K562 (cell line): ENCODE measurements around the gene TRIM31. TPM values are rescaled to one million over a fixed set of nuclear protein-coding genes. Genes with fewer than 3 reads are reported as not detected.

Experiments
- BDP1 ChIP-seq: IDR thresholded peaks from 3 replicates; pipeline ENCODE4 v1.6.1; 2011; ENCODE audit not compliant: insufficient read length, insufficient read depth
- BRD4 ChIP-seq: fragments of 200-600 bp; sonication (generic); IDR thresholded peaks from 2 replicates; pipeline ENCODE4 v1.6.1; 2017; ENCODE audit warnings: inconsistent platforms
- CREBBP ChIP-seq: IDR thresholded peaks from one replicate; pipeline ENCODE4 v1.6.1; 2012; ENCODE audit warnings: low read depth, mild to moderate bottlenecking, control low read depth, inconsistent platforms, low read length
- ETV6 ChIP-seq, 3 experiments: fragments of 150-350 bp in 1 of 3; sonication (generic) in 1 of 3; formaldehyde crosslinking in 1 of 3; IDR thresholded peaks; 2 replicates each; pipeline versions ENCODE4 v1.6.1 to v1.8.0; 2014 to 2022; ENCODE audit warnings: borderline replicate concordance in 2 of 3, low read depth in 2 of 3, antibody characterized with exemption in 1 of 3, low read length in 1 of 3, mild to moderate bottlenecking in 1 of 3, missing genetic modification reagents in 1 of 3
- GTF2A2 ChIP-seq: IDR thresholded peaks from 2 replicates; pipeline ENCODE4 v1.6.1; 2016; ENCODE audit warnings: mild to moderate bottlenecking, missing genetic modification characterization, missing compliant biosample characterization
- JUNB ChIP-seq: fragments of 450-650 bp; formaldehyde crosslinking; conservative IDR thresholded peaks from 2 replicates; pipeline ENCODE4 v1.4.0; 2020; ENCODE audit warnings: mild to moderate bottlenecking
- NFYB ChIP-seq: IDR thresholded peaks from 2 replicates; pipeline ENCODE4 v1.6.1; 2011; ENCODE audit warnings: mild to moderate bottlenecking, moderate library complexity; ENCODE audit not compliant: insufficient read length; ENCODE audit errors: extremely low read depth
- NR2C2 ChIP-seq, 2 experiments: fragments of 200-800 bp in 1 of 2; sonication (Bioruptor generic) in 1 of 2; sonication (generic) in 1 of 2; formaldehyde crosslinking in 1 of 2; IDR thresholded peaks; 2 replicates each; pipeline versions ENCODE4 v1.6.1 to v1.8.0; 2016 to 2022; ENCODE audit warnings: mild to moderate bottlenecking in 1 of 2, missing compliant biosample characterization in 1 of 2, missing genetic modification characterization in 1 of 2, missing genetic modification reagents in 1 of 2
- PHF20 ChIP-seq: fragments of 450-650 bp; IDR thresholded peaks from 2 replicates; pipeline ENCODE4 v1.6.1; 2018; ENCODE audit not compliant: partially characterized antibody
- PHF8 ChIP-seq: fragments of 200-600 bp; sonication (generic); IDR thresholded peaks from 2 replicates; pipeline ENCODE4 v1.6.1; 2012; ENCODE audit warnings: mixed run types, mild to moderate bottlenecking, inconsistent platforms, low read length, moderate library complexity, borderline replicate concordance
- POU5F1 ChIP-seq: fragments of 150-350 bp; IDR thresholded peaks from 2 replicates; pipeline ENCODE4 v1.6.1; 2014; ENCODE audit warnings: borderline replicate concordance, low read length, low read depth, mild to moderate bottlenecking; ENCODE audit not compliant: partially characterized antibody
- RCOR1 ChIP-seq, 2 experiments: IDR thresholded peaks; 2 replicates each; pipeline ENCODE4 v1.6.1; 2012; ENCODE audit warnings: low read depth in 2 of 2, low read length in 2 of 2, borderline replicate concordance in 1 of 2, improper control_type of control experiment in 1 of 2
- STAT5B ChIP-seq: fragments of 250-450 bp; sonication (Bioruptor Pico); IDR thresholded peaks from 2 replicates; pipeline ENCODE4 v1.8.0; 2021; ENCODE audit warnings: mild to moderate bottlenecking, inconsistent platforms
- XRCC5 ChIP-seq: fragments of 200-400 bp; formaldehyde crosslinking; IDR thresholded peaks from 2 replicates; pipeline ENCODE4 v1.6.1; 2017; ENCODE audit warnings: low read depth, mild to moderate bottlenecking, low read length
- ZBTB8A ChIP-seq: fragments of 450-650 bp; IDR thresholded peaks from 2 replicates; pipeline ENCODE4 v1.6.1; 2018; ENCODE audit warnings: mild to moderate bottlenecking, moderate library complexity; ENCODE audit not compliant: partially characterized antibody
- polyA plus RNA-seq, 8 experiments: library from polyadenylated mRNA; depleted of rRNA in 4 of 8; stranded (reverse) in 5 of 8; unstranded in 3 of 8; fragments of >200 nt; fragmentation: Nextera tagmentation in 2 of 8; fragmentation: Illumina TruSeq in 1 of 8; extraction: Ambion mirVana in 2 of 8; extraction: Trizol in 1 of 8; gene quantifications; 2 replicates each; pipeline versions ENCODE4 v1.2.1 to v1.2.3, GENCODE V29; 2011 to 2014; ENCODE audit warnings: inconsistent platforms in 1 of 8, missing spikeins in 1 of 8
- total RNA-seq, 7 experiments: library from RNA; depleted of rRNA in 6 of 7; stranded (reverse); fragments of >200 nt in 6 of 7; fragmentation: Illumina TruSeq in 2 of 7; extraction: Trizol in 2 of 7; gene quantifications; 2 replicates each; pipeline versions ENCODE4 v1.2.1 to v1.2.3, GENCODE V29; 2011 to 2021; ENCODE audit warnings: low replicate concordance in 1 of 7
- TF ChIP-seq, protein P1 (sequence below): sonication (generic); formaldehyde crosslinking; IDR thresholded peaks from 2 replicates; pipeline ENCODE4 v1.8.1; 2023; ENCODE audit warnings: mild to moderate bottlenecking, missing genetic modification reagents
- TF ChIP-seq, protein P2 (sequence below), 2 experiments: fragments of 450-650 bp; conservative IDR thresholded peaks; 2 replicates each; pipeline ENCODE4 v1.6.1; 2017; ENCODE audit warnings: mild to moderate bottlenecking in 2 of 2, moderate library complexity in 2 of 2
- TF ChIP-seq, protein P3 (sequence below): fragments of 250-450 bp; sonication (Bioruptor Pico); IDR thresholded peaks from 2 replicates; pipeline ENCODE4 v1.5.0; 2021
- TF ChIP-seq, protein P4 (sequence below), 2 experiments: IDR thresholded peaks; 2 replicates each; pipeline ENCODE4 v1.6.1; 2011; ENCODE audit warnings: borderline replicate concordance in 1 of 2, control low read depth in 1 of 2, low read depth in 1 of 2, low read length in 1 of 2, mild to moderate bottlenecking in 1 of 2, mixed read lengths in 1 of 2, moderate library complexity in 1 of 2; ENCODE audit not compliant: insufficient read depth in 1 of 2, insufficient read length in 1 of 2, poor library complexity in 1 of 2, severe bottlenecking in 1 of 2; ENCODE audit errors: extremely low read depth in 1 of 2
- TF ChIP-seq, protein P5 (sequence below): fragments of 450-650 bp; formaldehyde crosslinking; IDR thresholded peaks from 2 replicates; pipeline ENCODE4 v1.4.0; 2022; ENCODE audit warnings: missing genetic modification characterization

TRIM31 gene
- total and polyA plus RNA-seq, 9 of the 15 experiments (the other 6 are each of a cell fraction or from before 2014, with no cell fraction given) = not detected

DNA sequence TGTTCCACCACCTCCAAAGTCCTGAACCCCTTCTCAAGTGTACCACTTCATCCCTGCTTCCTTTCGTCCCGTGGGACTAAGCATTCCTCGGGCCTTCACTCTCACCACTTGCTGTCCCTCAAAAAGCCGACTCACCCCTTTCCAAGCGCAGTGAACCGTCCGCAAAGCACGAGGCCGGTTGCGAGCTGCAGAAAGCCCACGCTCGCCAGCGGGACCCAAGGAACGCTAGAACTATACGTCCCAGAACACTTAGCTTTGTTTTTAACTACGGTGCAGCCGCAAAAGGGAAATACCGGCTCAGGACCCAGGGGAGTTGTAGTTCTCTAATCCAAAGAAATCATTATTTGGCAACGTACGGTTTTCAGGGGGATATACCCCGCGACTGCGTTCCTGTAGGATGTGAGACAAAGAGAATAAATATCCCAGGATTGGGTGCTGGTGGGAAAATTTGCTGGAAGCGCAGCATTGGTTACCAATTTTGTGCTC lies 52.2 kb downstream of the TRIM31 start (continued):
- TF ChIP-seq JUNB (no peak), NR2C2 (CRISPR knock-in tag; IDR thresholded peaks at IDR 0.05) (no peak), NR2C2 (tag; IDR thresholded peaks at IDR 0.05) (no peak), PHF8 (peak; percentile 91; the same call in 1 of the 2 replicates), XRCC5 (peak; percentile 5; the same call in 1 of the 2 replicates), ETV6 (IDR thresholded peaks at IDR 0.05; ENCODE audit: borderline replicate concordance in 1 of 2, low read depth in 2 of 2, low read length in 1 of 2) (no peak), ETV6 (CRISPR knock-in tag; IDR thresholded peaks at IDR 0.05; ENCODE audit: borderline replicate concordance) (no peak), PHF20 (no peak), STAT5B (CRISPR knock-in tag) (no peak), ZBTB8A (no peak), POU5F1 (no peak), RCOR1 (IDR thresholded peaks at IDR 0.05; ENCODE audit: borderline replicate concordance in 1 of 2, low read depth in 2 of 2, low read length in 2 of 2) (no peak), GTF2A2 (0 out of 2 replicates have a peak, but pooled peaks have one; percentile 47), BDP1 (no peak), BRD4 (no peak), NFYB (no peak), CREBBP (no peak)
- TF ChIP-seq, protein P1, sequence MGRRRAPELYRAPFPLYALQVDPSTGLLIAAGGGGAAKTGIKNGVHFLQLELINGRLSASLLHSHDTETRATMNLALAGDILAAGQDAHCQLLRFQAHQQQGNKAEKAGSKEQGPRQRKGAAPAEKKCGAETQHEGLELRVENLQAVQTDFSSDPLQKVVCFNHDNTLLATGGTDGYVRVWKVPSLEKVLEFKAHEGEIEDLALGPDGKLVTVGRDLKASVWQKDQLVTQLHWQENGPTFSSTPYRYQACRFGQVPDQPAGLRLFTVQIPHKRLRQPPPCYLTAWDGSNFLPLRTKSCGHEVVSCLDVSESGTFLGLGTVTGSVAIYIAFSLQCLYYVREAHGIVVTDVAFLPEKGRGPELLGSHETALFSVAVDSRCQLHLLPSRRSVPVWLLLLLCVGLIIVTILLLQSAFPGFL (CRISPR knock-in tag) = 0 out of 2 replicates have a peak, but pooled peaks have one; percentile 20
- TF ChIP-seq, protein P2, sequence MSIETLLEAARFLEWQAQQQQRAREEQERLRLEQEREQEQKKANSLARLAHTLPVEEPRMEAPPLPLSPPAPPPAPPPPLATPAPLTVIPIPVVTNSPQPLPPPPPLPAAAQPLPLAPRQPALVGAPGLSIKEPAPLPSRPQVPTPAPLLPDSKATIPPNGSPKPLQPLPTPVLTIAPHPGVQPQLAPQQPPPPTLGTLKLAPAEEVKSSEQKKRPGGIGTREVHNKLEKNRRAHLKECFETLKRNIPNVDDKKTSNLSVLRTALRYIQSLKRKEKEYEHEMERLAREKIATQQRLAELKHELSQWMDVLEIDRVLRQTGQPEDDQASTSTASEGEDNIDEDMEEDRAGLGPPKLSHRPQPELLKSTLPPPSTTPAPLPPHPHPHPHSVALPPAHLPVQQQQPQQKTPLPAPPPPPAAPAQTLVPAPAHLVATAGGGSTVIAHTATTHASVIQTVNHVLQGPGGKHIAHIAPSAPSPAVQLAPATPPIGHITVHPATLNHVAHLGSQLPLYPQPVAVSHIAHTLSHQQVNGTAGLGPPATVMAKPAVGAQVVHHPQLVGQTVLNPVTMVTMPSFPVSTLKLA (conservative IDR thresholded peaks at IDR 0.05) = no peak
- TF ChIP-seq, protein P3, sequence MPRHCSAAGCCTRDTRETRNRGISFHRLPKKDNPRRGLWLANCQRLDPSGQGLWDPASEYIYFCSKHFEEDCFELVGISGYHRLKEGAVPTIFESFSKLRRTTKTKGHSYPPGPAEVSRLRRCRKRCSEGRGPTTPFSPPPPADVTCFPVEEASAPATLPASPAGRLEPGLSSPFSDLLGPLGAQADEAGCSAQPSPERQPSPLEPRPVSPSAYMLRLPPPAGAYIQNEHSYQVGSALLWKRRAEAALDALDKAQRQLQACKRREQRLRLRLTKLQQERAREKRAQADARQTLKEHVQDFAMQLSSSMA = no peak
- TF ChIP-seq, protein P4, sequence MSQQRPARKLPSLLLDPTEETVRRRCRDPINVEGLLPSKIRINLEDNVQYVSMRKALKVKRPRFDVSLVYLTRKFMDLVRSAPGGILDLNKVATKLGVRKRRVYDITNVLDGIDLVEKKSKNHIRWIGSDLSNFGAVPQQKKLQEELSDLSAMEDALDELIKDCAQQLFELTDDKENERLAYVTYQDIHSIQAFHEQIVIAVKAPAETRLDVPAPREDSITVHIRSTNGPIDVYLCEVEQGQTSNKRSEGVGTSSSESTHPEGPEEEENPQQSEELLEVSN (IDR thresholded peaks at IDR 0.05; ENCODE audit: borderline replicate concordance in 1 of 2, extremely low read depth in 1 of 2, insufficient read depth in 1 of 2, insufficient read length in 1 of 2, low read depth in 1 of 2, low read length in 1 of 2, poor library complexity in 1 of 2, severe bottlenecking in 1 of 2) = peak in 1 of 2 experiments; percentile 84
- TF ChIP-seq, protein P5, sequence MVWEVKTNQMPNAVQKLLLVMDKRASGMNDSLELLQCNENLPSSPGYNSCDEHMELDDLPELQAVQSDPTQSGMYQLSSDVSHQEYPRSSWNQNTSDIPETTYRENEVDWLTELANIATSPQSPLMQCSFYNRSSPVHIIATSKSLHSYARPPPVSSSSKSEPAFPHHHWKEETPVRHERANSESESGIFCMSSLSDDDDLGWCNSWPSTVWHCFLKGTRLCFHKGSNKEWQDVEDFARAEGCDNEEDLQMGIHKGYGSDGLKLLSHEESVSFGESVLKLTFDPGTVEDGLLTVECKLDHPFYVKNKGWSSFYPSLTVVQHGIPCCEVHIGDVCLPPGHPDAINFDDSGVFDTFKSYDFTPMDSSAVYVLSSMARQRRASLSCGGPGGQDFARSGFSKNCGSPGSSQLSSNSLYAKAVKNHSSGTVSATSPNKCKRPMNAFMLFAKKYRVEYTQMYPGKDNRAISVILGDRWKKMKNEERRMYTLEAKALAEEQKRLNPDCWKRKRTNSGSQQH (CRISPR knock-in tag) = no peak
